Suppressor macrophage treated with lipopolysaccharide for 1 hour (primary cell): ENCODE measurements around the gene CDC42BPA.
A peak's percentile ranks its signal among the peaks of the same experiment; 100 is the strongest.
"Not testable (repeated sequence)": the region's sequence is repeated elsewhere in the genome, so short reads cannot be mapped to it uniquely, and the experiment has no call there.

ENCODE experiments used
- DNase-seq, 3 donors: peaks; one replicate each; pipeline ENCODE4 v3.0.0-alpha.2; 2020 to 2022

CDC42BPA gene

DNA sequence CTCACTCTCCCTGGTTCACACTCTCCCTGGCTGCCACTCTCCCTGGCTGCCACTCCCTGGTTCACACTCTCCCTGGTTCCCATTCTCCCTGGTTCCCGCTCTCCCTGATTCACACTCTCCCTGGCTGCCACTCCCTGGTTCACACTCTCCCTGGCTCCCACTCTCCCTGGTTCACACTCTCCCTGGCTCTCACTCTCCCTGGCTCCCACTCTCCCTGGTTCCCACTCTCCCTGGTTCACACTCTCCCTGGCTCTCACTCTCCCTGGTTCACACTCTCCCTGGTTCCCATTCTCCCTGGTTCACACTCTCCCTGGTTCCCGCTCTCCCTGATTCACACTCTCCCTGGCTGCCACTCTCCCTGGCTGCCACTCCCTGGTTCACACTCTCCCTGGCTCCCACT lies 362.4 kb downstream of the CDC42BPA start:
- not testable (repeated sequence) for DNase-seq

DNA sequence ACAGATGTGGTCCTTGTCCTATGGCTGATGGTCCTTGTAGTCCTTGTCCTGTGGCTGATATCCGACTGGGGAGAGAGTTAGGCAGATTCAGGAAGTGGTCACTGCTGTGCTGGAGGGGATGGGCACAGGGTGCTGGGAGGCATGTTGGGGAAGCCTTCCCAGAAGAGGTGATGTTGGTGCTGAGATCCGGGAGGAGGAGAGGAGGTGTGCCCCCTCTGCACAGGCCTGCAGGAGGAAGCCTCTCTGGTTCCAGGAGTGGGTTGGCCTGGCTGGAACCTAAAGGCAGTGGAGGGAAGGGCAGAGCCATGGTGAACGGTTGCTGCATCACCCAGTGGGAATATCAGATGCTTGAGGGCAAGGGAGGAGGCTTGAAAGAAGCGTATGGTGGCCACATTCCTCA lies 363.5 kb downstream of the CDC42BPA start:
- DNase-seq: no peak

DNA sequence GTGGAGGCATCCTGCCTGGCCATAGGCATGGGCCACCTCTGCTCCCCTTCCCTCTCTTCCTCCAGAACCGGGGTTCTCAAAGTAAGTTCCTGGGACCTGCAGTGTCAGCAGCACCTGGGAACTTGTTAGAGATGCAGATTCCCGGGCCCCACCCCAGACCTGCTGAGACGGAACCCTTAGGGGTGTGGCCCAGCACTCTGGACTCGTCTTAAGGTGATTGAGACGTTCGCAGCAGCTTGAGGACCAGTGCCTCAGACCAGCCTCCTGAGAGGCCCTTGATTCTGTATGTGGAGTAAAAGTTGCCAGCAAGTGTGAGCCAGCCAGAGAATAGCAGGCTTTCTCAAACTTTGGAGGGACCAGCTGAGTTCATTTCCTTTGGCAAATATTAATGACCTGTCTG lies 364.0 kb downstream of the CDC42BPA start:
- no peak for DNase-seq

DNA sequence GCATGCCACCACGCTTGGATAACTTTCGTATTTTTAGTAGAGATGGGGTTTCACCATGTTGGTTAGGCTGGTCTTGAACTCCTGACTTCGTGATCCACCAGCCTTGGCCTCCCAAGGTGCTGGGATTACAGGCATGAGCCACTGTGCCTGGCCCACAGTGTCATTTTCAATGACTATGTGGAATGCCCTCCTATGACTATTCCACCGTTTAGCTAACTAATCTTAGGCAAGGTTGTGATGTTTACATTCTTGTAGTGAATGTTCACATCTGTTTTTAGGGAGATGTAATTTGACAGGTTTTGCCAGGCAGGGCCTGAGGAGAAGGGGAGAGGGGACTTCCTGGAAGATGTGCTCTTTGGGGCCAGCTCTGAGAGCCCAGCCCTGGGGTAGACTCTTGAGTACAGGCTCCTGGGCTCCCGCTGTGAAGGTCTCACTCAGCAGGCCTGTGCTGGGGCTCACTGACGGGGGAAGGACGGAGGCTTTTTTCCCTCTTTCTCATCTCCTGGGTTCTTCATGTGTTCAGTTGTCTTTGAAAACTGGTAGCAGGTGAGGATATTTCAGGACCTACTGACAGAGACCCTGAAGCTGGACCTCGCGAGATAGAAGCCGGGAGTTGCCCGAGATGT lies 365.0 kb downstream of the CDC42BPA start:
- no peak for DNase-seq

DNA sequence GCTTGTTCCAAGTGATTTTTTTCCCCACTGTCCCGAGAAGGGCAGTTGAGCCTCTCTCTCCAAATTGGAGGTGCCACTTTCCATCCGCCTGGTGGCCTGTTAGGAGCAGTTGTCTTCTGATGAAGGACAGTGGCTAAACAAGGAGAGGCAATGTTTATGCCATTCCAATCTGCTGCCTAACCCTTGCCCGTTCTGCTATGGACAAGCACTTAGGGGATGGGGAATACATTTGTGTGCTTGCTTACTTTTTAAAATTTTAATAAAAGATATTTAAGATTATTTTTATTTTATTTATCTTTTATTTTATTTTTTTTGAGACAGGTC lies 366.2 kb downstream of the CDC42BPA start:
- no peak for DNase-seq

DNA sequence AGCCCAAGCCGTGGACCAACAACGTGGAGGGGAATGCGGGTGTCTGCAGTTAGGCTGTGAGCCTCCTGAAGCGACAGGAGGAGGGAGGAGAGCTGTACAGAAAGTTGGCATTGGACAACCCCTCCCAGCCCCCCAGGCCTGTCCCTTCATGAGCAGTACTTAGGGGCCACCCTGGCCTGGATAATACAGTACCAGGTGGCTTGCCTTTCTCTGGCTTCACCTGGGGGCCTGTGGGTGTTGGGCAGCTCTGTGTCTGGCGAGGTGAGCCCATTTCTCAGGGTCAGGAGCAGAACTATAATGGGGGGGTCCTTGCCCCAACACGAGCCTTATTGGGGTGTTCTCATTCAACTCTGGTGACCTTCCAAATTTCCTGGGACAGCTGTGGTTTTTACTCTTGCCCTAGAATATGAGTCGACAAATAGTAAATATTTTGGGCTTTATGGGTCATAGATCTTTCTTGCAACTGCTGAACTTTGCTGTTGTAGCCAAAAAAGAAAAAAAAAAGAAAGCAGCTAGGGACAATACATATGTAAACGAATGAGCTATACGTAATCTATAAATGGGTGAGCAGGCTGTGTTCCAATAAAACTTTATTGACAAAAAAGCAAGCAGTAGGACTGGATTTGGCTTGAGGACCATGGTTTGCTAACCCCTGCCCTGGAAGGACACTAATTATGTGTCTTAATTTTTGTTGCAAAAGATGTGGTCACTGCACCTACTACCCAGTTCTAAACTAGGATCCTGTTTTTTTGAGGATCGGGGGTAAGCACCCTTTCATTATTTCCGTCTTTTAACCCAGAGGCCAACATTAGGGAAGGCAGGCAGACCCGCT lies 366.8 kb downstream of the CDC42BPA start:
- peak in 2 of 3 donors; percentile 32 to 34 for DNase-seq

DNA sequence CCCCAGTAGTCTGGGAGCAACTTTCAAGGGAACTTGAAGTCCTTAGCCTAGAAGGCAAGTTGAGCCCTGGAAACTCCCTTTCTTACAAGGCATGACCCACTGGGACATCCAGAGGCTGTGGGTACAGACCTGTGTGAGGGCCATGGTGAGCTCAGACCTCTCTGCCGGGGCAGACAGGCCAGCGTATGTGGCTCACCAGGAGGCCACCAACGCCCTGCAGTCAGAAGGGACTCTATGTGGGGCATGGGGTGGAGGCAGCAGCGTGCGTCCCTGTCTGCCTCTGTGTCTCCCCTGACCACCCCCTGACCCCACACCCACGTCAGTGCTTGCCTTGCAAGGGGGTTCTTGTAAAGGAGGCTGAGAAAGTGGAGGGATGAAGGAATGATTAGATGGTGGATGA lies 367.4 kb downstream of the CDC42BPA start:
- DNase-seq: peak; percentile 25 to 52 (median 46)

DNA sequence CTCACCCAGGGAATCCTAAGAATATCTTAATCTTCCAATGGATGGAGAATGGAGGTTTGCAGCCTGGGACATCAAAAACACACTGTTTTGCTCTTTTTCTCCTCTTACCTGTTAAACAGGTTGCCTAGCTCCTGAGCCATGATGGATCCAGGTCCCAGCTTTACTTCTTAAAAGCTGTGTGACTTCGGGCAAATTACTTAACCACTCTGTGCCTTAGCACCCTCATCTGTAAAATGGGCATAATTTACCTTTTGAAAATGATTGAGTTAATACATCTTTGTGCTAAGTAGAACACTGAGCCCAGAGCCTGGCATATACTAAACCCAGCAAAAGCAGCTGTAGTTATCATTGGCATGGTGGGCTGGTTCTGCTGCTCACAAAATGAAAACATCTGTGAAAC lies 368.0 kb downstream of the CDC42BPA start:
- no peak for DNase-seq

DNA sequence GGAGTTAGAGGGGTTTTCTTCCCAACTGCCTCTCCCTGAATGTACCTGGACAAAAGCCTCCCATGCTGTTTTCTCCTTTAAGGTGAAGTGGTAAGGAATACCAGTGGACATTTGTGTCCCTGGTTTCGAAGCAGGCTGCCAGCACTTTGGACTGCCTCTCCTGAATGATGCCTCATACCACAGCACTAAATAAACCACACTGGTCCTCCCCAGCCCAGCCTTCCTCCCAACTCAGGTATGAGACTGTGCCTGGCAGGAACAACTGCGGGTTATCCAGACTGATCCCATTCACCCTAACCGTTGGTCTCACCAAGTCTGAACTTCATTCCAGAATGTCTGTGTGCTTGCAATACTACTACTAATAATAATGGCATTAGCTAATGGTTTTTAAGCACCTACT lies 368.9 kb downstream of the CDC42BPA start:
- DNase-seq: no peak

DNA sequence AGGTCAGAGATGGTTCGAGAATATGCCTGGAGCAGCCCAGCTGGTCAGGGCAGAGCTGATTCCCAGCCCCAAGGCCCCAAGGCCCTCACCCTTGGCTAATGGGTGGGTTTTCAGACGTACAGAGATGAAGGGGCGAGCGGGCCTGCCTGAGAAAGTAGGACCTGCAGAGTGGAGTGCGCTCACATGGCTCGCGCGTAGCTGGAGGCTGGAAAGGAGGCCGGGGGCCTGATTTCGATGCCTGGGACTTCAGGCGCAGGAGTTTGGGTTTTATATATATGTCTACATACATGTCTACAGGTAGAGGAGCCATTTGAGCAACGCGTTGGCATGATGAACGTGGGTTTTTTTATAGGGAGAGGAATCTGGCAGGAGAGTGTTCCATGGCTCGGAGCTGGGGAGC lies 369.3 kb downstream of the CDC42BPA start:
- DNase-seq: no peak

DNA sequence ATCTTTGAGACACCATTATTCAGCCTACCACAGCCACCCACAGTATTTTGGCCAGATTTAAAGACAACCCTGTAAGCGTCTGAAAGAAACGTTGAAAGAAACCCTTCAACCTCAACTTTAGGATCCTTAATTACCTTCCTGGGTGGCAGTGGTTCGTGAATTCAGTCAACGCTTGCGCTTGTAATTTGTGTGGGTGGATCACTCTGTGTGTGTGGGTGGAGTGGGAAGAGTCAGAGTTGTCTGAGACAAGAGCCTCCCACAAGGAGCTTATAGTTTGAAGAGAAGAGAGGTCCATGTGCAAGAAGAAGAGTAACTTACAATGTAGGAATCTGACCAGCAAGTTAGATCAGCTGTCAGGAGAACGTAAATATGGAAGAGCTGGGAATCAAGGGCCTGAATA lies 369.8 kb downstream of the CDC42BPA start:
- no peak for DNase-seq

DNA sequence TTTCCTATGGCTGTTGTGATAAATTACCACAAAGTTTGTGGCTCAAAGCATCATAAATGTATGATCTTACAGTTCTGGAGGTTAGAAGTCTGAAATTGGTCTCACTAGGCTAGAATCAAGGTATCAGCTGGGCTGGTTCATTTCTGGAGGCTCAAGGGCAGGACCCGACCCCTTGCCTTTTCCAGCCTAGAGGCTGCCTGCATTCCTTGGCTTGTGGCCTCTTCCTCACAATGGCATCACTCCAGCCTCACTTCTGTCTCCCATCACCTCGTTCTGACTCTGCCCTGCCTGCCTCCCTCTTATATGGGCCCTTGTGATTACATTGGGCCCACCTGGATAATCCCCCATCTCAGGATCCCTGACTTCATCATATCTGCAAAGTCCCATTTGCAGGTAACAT lies 370.2 kb downstream of the CDC42BPA start:
- DNase-seq: no peak

DNA sequence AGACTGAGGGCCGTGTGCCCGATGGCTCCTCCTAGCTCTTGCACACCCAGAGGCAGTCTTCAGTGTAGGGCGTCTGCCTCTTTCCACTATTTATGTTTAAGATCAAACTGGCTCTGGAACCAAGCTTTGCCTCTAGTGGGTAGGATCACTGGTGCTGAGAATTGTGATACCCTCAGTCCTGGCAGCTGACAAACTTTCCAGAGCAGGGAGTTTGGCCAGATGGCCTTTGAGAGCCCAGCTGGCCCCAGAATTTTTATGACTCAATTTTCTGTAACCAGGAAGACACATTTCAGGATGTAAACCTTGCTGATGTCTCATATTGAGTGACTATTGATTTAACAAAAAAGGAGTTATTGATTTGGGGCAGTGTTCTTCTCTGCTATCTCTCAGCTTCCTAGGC lies 371.5 kb downstream of the CDC42BPA start:
- no peak for DNase-seq

DNA sequence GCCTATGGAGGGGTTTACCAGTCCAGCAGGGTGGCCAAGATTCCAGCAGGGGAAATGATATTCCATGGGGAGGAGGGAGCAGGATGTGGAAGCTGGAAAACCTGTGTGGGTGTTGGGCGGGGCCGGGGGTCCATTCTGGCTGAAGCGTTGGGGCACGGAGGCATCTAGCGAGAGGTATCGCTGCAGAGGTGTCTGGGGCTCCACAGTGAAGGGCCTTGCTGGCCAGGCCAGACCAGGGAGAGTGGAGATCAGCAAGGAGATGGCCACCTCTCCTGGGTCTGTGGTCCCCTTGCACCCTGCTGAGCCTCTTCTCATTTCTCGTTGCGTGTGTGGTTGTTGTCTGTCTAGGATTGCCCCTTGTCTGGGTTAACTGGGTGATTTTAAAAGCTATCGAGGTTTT lies 372.0 kb downstream of the CDC42BPA start:
- no peak for DNase-seq

DNA sequence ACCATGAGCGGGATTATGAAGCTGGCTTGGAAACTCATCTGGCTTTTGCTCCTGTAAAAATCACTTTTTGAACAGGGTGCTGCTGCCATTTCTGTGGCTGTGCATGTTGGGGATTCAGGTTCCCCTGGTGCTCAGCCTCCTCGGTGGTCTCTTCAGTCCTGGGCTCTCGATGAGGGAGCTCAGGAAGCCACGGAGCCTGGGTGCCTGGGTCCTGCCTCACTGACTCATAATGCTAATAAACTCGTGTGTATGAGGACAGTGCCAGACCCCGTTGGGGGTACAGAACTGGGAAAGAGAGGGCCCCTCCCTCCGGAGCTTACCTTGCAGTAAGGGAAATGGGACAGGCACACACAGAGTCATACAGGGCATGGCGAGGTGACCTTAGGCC lies 372.4 kb downstream of the CDC42BPA start:
- no peak for DNase-seq

DNA sequence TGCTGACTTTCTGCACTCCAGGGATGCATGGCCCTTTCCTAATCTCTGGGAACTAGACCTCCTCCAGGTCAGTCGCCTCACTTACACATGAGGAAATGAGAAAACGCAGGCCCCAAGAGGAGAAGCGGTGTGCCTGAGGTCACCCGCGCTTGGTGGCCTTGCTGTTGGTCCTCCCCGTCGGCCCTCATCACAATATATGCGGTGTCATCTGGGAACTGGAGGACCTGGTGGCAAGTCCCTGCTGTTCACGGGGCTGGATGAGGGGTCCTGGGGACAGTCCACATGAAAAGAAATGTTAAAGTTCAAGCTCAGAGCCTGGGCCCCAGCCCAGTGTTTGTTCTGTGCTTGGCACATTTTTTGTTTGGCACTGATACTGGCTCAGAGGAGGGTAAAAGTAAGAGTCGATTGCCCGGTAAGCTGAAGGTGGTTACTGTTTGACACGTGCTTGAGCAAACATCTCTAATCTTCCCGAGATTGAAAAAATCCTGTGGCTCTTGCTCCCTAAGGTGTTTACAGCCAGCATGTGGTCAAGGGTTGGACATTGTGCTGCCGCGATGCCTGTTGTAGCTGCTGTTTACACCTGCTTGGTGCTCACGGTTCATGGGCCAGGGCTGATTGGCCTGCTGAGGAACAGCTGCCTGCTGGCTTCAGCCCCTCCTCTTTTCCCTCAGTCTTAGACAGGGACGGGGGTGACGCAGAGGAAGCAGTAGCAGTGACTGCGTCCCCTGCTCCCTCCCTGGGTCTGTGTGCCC lies 373.0 kb downstream of the CDC42BPA start:
- DNase-seq: peak in 1 of 3 donors; percentile 4

DNA sequence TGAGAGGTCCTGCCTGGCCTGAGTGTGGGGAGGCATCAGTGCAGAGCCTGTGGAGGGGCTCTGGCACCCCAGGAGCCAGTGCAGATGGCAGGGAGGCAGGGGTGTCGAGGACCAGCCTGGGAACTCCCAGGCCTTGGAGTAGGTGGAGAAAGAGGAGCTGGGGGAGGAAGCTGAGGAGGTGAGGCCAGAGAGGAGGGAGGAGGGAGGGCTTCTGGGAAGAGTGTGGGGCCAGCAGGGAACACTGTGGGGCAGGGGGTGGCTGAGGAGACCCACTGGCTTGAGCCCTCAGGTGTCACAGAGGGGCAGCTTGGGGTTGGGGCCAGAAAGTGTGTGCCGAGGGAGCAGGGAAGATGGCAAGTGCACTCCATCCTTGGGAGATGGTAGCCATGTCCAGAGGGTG lies 374.4 kb downstream of the CDC42BPA start:
- no peak for DNase-seq

DNA sequence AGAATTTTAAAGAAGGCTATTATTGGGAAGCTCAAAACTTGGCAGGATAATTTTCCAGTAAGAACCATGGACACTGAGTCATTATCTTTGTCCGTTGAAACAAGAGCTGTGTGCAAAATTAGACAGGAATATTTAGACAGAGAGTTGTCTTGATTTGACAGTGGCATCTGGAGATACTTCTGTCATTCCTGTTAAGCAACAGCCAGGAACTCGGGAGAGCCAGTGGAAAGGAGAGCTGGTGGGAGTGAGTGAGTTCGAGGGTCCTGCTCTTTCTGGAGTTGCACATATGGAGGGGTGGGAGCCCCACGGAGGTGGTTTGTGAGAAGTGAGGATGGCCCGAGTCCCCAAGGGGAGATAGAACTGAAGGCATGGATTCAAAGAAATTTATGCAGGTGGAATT lies 375.1 kb downstream of the CDC42BPA start:
- DNase-seq: no peak

DNA sequence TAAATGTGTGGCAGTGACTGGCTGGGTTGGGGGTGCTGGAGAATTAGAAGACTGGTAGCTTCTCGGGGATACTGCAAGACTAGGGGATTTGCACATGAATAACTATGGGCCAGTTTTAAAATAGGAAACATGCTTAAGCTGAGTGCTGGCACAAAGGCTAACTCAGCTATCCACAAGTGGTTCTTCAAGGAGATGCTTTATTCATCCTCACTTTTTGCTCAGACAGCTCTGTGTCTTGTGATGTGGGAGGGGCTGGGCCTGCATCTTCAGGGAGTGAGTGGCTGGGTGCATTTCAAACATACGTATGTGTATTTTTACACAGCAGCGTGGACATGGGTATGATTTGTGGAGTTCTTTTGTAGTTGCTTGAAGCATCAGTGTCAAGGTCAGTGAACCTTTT lies 375.9 kb downstream of the CDC42BPA start:
- peak in 2 of 3 donors; percentile 3 to 18 for DNase-seq

DNA sequence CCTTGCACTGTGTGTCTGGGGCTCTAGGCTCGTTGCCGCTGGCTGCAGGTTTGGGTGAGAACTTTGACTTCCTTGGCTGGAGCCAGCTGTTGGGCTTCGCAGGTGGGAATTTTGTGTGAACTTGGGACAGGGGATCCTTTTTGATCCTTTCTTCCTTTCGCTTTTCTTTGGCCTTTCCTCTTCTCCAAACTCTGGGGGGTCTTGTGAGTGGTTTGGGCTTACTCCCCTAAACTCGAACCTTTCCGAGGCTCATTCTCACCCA lies 377.6 kb downstream of the CDC42BPA start:
- peak in 1 of 3 donors; percentile 17 for DNase-seq

DNA sequence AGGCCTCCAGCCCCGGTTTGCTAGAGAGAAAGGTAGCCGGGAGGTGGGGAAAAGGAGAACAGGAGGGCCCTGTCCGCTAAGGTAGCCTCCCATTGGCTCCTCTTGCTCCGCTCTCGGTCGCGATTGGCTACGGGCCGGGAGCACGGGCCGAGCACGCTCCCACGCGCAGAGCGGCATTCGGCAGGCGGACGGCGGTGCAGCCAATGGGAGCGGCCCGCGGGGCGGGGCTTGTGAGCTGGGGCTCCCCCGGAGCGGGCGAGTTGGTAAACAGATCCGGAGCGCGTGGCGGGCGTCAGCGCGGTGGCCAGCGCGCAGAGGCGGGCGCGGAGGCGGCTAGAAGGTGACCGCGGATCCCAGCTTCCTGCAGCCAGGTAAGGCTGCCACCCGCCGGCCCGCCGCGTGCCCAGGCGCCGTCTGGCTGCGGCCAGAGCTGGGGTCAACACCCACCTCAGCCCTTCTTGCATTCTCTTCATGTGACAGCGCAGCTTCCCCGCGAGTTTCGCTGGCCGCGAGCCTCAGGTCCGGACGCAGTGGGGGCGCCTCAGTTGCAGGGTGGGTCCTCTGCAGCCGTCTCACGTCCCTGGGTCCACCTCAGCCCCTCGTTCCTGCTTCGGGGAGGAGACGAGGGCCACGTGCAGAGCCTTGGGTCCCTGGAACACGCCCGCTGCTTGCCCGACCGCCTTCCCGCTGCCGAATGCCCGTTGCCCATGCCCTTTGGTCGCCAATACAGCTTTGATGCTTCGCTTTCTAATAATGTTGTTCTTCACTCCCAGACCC lies 378.1 kb downstream of the CDC42BPA start, which contains the start of gene COQ8A:
COQ8A (plus strand) TSS at position 266 of the 777 bp plus-strand sequence. CDS start 21,092 bp downstream, outside the sequence.
- DNase-seq: peak; percentile 99 to 100 (median 100)
